GM12873 (cell line): ENCODE results near the gene SCN3A.

Experiments used
- CTCF ChIP-seq: IDR thresholded peaks from 2 replicates; pipeline ENCODE4 v1.5.1; 2012; ENCODE audit warnings: low read depth, mild to moderate bottlenecking, moderate library complexity, low read length, control low read depth; ENCODE audit not compliant: insufficient read depth; ENCODE audit errors: missing control alignments

SCN3A gene

GRCh38 chr2:165203689-165204559, at the start of gene SCN3A:
Gene SCN3A, minus strand, starts transcription at chr2:165204050. Its CDS starts 27,656 bp downstream, at chr2:165176394.
- TF ChIP-seq CTCF = peak; percentile 72

- TF ChIP-seq CTCF = no peak
Observed at GRCh38 chr2:165253178-165253577, 49.3 kb upstream of the SCN3A start.

- TF ChIP-seq CTCF = no peak
Observed at GRCh38 chr2:165251366-165251765, 47.5 kb upstream of the SCN3A start.

GRCh38 chr2:165248238-165248637, 44.4 kb upstream of the SCN3A start:
- no peak for TF ChIP-seq CTCF

GRCh38 chr2:165245081-165245793, 41.4 kb upstream of the SCN3A start:
- no peak for TF ChIP-seq CTCF

- TF ChIP-seq CTCF = no peak
Observed at GRCh38 chr2:165240916-165241315, 37.1 kb upstream of the SCN3A start.

- TF ChIP-seq CTCF = no peak
Observed at GRCh38 chr2:165239856-165240515, 36.1 kb upstream of the SCN3A start.
